Ascending aorta (tissue), 2 donors: Measurements from ENCODE around the gene TRPM3. TPM values are rescaled to one million over a fixed set of nuclear protein-coding genes. Genes with fewer than 3 reads are reported as not detected.

ENCODE experiments used
- DNase-seq, 2 donors: peaks; one replicate each; pipeline ENCODE4 v3.0.0-alpha.2; 2019; ENCODE audit warnings: low spot score in 2 of 2
- H3K27ac ChIP-seq, 2 donors: fragments of 200-600 bp; sonication (generic); one replicate each; pipeline ENCODE4 v1.5.1; 2016 to 2017; ENCODE audit warnings: mild to moderate bottlenecking in 1 of 2
- H3K27me3 ChIP-seq: fragments of 200-600 bp; sonication (generic); one replicate; pipeline ENCODE4 v1.5.1; 2017
- H3K36me3 ChIP-seq, 2 donors: fragments of 200-600 bp; sonication (generic); one replicate each; pipeline ENCODE4 v1.5.1; 2016
- H3K4me1 ChIP-seq, 2 donors: fragments of 200-600 bp; sonication (generic); one replicate each; pipeline ENCODE4 v1.5.1; 2016 to 2017; ENCODE audit warnings: mild to moderate bottlenecking in 1 of 2
- H3K4me3 ChIP-seq, 2 donors: fragments of 200-600 bp; sonication (generic); one replicate each; pipeline ENCODE4 v1.5.1; 2016 to 2017; ENCODE audit warnings: mild to moderate bottlenecking in 1 of 2
- H3K9me3 ChIP-seq, 2 donors: fragments of 200-600 bp; sonication (generic); one replicate each; pipeline ENCODE4 v1.5.1; 2016
- CTCF ChIP-seq, 3 experiments: fragments of 200-600 bp in 2 of 3; fragments of 450-650 bp in 1 of 3; sonication (generic) in 2 of 3; IDR thresholded peaks; one replicate each; pipeline ENCODE4 v1.5.1; 2016 to 2019; ENCODE audit warnings: antibody characterized with exemption in 3 of 3, mild to moderate bottlenecking in 1 of 3, moderate library complexity in 1 of 3
- intact Hi-C: fragments of 100-400 bp; cut with DNase I; formaldehyde crosslinking; loops from one replicate; pipeline ENCODE4 v1.15.1; 2023
- total RNA-seq: library from RNA; depleted of rRNA; stranded (reverse); fragments of >200 nt; gene quantifications from one replicate; pipeline ENCODE4 v1.1.0, GENCODE V29; 2016

The TRPM3 gene
- total RNA-seq, 1 donor from 2014 or later = 3.3 TPM

- TF ChIP-seq CTCF (IDR thresholded peaks at IDR 0.05) = no peak
- intact Hi-C loops = no loop called here
- DNase-seq = no peak
These were observed 1.7 kb downstream of the TRPM3 start for GRCh38 chr9:71119746-71120145.

GRCh38 chr9:71118324-71118723 is 3.1 kb downstream of the TRPM3 start:
- no peak for DNase-seq
- Histone ChIP-seq H3K9me3 (no peaks in the 10 kb centered on the region), H3K27me3 (no peaks in the 10 kb centered on the region), H3K4me3 (no peak overlapping the region), H3K36me3 (no peaks in the 10 kb centered on the region), H3K4me1 (no peaks in the 10 kb centered on the region), H3K27ac (no peak overlapping the region)
- TF ChIP-seq CTCF (IDR thresholded peaks at IDR 0.05) = no peak
- intact Hi-C loops = no loop called here

More at GRCh38 chr9:71119746-71120145, 1.7 kb downstream of the TRPM3 start:
- Histone ChIP-seq H3K27me3 (no peaks in the 10 kb centered on the region), H3K4me3 (no peak overlapping the region), H3K27ac (no peak overlapping the region), H3K4me1 (no peaks in the 10 kb centered on the region), H3K9me3 (no peaks in the 10 kb centered on the region), H3K36me3 (no peaks in the 10 kb centered on the region)

- Histone ChIP-seq H3K27me3 (no peaks in the 10 kb centered on the region), H3K4me3 (no peak overlapping the region), H3K36me3 (no peaks in the 10 kb centered on the region), H3K4me1 (no peaks in the 10 kb centered on the region), H3K27ac (no peak overlapping the region), H3K9me3 (no peaks in the 10 kb centered on the region)
- no peak for DNase-seq
- intact Hi-C loops = no loop called here
- TF ChIP-seq CTCF (IDR thresholded peaks at IDR 0.05) = no peak
These were observed 5.9 kb downstream of the TRPM3 start for GRCh38 chr9:71115448-71115975.

- Histone ChIP-seq H3K9me3 (no peaks in the 10 kb centered on the region), H3K27me3 (no peaks in the 10 kb centered on the region), H3K4me1 (no peaks in the 10 kb centered on the region), H3K36me3 (no peaks in the 10 kb centered on the region), H3K4me3 (no peak overlapping the region), H3K27ac (no peak overlapping the region)
- no peak for TF ChIP-seq CTCF (IDR thresholded peaks at IDR 0.05)
- no peak for DNase-seq
- intact Hi-C loops = no loop called here
These were observed 8.6 kb downstream of the TRPM3 start for GRCh38 chr9:71112866-71113265.

- no peak for TF ChIP-seq CTCF (IDR thresholded peaks at IDR 0.05)
- H3K27ac ChIP-seq = no peak overlapping the region
- no peaks in the 10 kb centered on the region for H3K9me3 ChIP-seq
- H3K4me1 ChIP-seq = no peaks in the 10 kb centered on the region
- no peak overlapping the region for H3K4me3 ChIP-seq
- no peaks in the 10 kb centered on the region for H3K36me3 ChIP-seq
- no peaks in the 10 kb centered on the region for H3K27me3 ChIP-seq
- DNase-seq = no peak
- intact Hi-C loops = no loop called here
These were observed 12.5 kb downstream of the TRPM3 start for GRCh38 chr9:71108937-71109336.

- no peaks in the 10 kb centered on the region for H3K36me3 ChIP-seq
- no peak for DNase-seq
- no peaks in the 10 kb centered on the region for H3K27me3 ChIP-seq
- TF ChIP-seq CTCF (IDR thresholded peaks at IDR 0.05) = no peak
- no peak overlapping the region for H3K4me3 ChIP-seq
- no peaks in the 10 kb centered on the region for H3K9me3 ChIP-seq
- H3K27ac ChIP-seq = no peak overlapping the region
- intact Hi-C loops = no loop called here
- no peaks in the 10 kb centered on the region for H3K4me1 ChIP-seq
These were observed 14.4 kb downstream of the TRPM3 start for GRCh38 chr9:71106992-71107391.
